T-helper 1 cell treated with Interleukin-12 subunit alpha and Interleukin-12 subunit beta and Interleukin-4 antibody, amounts not matched to agents 30 μg/mL and 1 μg/mL, for 36 hours (primary cell): ENCODE results near the gene TAAR1.
A peak's percentile ranks its signal among the peaks of the same experiment; 100 is the strongest.
"Not testable (repeated sequence)": the region's sequence is repeated elsewhere in the genome, so short reads cannot be mapped to it uniquely, and the experiment has no call there.

ENCODE experiments used
- H3K27ac Mint-ChIP-seq: one replicate; pipeline ENCODE4 v1.8.0; 2021; ENCODE audit warnings: mild to moderate bottlenecking, mixed read lengths
- H3K27me3 Mint-ChIP-seq: one replicate; pipeline ENCODE4 v1.8.0; 2021; ENCODE audit warnings: low read depth, mixed read lengths
- H3K36me3 Mint-ChIP-seq: one replicate; pipeline ENCODE4 v1.8.0; 2021; ENCODE audit warnings: low read depth, mixed read lengths
- H3K4me1 Mint-ChIP-seq: one replicate; pipeline ENCODE4 v1.8.0; 2021; ENCODE audit warnings: low read depth, mixed read lengths
- H3K4me3 Mint-ChIP-seq: one replicate; pipeline ENCODE4 v1.8.0; 2021; ENCODE audit warnings: mild to moderate bottlenecking, moderate library complexity, mixed read lengths
- H3K9me3 Mint-ChIP-seq: one replicate; pipeline ENCODE4 v1.8.0; 2021; ENCODE audit warnings: mixed read lengths

Gene TAAR1

DNA sequence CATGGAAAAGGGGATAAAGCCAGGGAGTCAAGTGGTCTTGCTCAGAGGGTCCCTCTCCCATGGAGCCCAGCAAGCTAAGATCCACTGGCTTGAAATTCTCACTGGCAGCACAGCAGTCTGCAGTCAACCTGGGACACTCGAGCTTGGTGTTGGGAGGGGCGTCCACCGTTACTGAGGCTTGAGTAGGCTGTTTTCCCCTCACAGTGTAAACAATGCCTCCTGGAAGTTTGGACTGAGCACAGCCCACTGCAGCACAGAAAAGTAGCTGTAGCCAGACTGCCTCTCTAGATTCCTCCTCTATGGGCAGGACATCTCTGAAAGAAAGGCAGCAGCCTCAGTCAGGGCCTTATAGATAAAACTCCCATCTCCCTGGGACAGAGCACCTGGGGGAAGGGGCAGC lies 23.7 kb downstream of the TAAR1 start:
- H3K4me3 Mint-ChIP-seq, H3K27ac Mint-ChIP-seq, H3K4me1 Mint-ChIP-seq, H3K36me3 Mint-ChIP-seq, H3K9me3 Mint-ChIP-seq: not testable (repeated sequence)
- H3K27me3 Mint-ChIP-seq, result peaks cover 45% of the 10 kb centered on the region

DNA sequence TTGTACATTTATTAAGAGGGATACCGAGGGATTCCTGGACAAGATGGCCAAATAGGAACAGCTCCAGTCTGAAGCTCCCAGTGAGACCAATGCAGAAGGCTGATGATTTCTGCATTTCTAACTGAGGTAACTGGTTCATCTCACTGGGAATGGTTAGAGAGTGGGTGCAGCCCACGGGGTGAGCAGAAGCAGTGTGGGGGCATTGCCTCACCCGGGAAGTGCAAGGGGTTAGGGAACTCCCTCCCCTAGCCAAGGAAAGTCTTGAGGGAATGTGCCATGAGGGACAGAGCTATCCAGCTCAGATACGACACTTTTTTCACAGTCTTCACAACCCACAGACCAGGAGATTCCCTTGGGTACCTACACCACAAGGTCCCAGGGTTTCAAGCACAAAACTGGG lies 24.2 kb downstream of the TAAR1 start:
- H3K4me3 Mint-ChIP-seq, result no peak overlapping the region
- H3K27ac Mint-ChIP-seq, result no peak overlapping the region
- no peaks in the 10 kb centered on the region for H3K4me1 Mint-ChIP-seq
- no peaks in the 10 kb centered on the region for H3K36me3 Mint-ChIP-seq
- peaks cover 42% of the 10 kb centered on the region for H3K27me3 Mint-ChIP-seq
- no peaks in the 10 kb centered on the region for H3K9me3 Mint-ChIP-seq

DNA sequence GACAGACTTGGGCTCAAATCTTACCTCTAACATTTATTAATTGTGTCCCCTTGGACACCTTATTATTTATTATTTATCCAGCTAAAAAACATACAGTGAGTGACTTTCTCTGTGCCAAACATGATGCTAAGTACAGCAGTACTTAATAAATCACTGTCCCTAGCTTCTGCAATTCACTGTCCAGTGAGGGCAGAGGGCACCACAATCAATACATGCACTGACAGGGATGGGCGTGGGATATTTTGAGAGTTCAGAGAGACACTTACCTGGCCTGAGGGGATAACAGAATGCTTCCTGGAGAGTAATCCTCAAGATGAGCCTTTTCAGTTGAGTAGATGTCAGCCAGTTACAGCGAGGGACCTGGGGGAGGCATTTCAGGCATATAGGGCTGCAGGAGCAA lies 25.6 kb downstream of the TAAR1 start:
- H3K4me3 Mint-ChIP-seq, result no peak overlapping the region
- H3K27me3 Mint-ChIP-seq, result peaks cover 40% of the 10 kb centered on the region
- H3K27ac Mint-ChIP-seq, result no peak overlapping the region
- no peaks in the 10 kb centered on the region for H3K9me3 Mint-ChIP-seq
- no peaks in the 10 kb centered on the region for H3K36me3 Mint-ChIP-seq
- no peaks in the 10 kb centered on the region for H3K4me1 Mint-ChIP-seq

DNA sequence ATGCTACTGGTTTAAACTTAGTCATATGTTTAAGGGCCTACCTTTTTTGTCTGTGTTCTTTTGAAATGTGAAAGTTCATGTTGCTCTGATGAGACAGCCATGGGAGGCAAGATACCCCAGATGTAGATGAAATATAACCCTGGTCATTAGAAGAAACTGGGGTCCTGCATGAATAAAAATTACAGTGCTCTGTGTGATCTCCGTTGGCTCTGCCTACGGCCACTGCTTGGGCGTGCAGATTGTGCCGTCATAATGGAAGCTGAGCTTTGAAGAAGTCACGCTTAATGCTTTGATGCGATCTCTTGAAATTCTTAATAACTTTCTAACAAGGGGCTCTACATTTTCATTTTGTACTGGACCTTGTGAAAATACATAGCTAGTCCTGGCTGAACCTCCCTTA lies 34.8 kb downstream of the TAAR1 start, which contains the start of gene TAAR2:
TAAR2 (minus strand) TSS at position 101 of the 400 bp plus-strand sequence; CDS start at position 101, 0 bp downstream.
- no peak within 1 kb of the TSS for H3K4me3 Mint-ChIP-seq
- peaks cover 36% of the 10 kb centered on the region for H3K27me3 Mint-ChIP-seq
- no peaks in the 10 kb centered on the region for H3K36me3 Mint-ChIP-seq

DNA sequence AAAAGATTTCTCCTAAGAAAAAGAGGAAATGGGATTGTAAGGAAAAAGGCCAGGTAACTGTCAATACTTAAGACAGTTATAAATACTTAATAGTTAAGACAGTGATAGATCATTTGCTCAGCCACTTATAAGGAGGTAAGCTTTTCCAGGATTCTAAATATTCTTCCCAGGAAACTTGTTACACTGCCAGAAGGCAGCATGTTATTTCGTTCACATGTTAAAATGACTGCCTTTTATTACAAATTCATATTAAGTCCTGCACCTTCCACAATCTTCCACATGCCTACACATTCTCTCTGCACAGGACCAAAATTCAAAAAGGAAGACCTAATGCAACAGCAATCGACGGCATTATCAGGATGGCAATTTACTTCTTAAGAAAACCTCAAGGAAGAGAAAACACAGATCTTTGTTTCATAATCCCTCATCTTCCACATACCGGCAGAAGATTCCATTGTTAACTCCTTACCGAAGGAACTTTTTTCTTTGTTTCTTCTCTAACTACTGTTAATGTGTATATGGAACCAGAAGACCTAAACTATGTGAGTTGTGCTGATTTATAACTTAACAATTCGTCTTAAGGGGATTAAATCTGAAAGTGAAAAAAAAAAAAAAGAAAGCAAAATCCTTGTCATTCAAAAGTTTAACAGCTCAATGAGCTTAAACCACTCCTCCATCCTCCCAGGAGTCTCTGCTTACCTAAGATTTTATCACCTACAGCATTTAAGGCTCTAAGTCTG lies 35.7 kb downstream of the TAAR1 start:
- H3K27me3 Mint-ChIP-seq, result peaks cover 33% of the 10 kb centered on the region
- no peak overlapping the region for H3K4me3 Mint-ChIP-seq
- no peaks in the 10 kb centered on the region for H3K36me3 Mint-ChIP-seq
- no peaks in the 10 kb centered on the region for H3K9me3 Mint-ChIP-seq
- no peaks in the 10 kb centered on the region for H3K4me1 Mint-ChIP-seq
- no peak overlapping the region for H3K27ac Mint-ChIP-seq

More for the DNA sequence above, 34.8 kb downstream of the TAAR1 start, which contains the start of gene TAAR2:
- no peaks in the 10 kb centered on the region for H3K4me1 Mint-ChIP-seq
- no peak within 1 kb of the TSS for H3K27ac Mint-ChIP-seq
- H3K9me3 Mint-ChIP-seq, result no peaks in the 10 kb centered on the region

DNA sequence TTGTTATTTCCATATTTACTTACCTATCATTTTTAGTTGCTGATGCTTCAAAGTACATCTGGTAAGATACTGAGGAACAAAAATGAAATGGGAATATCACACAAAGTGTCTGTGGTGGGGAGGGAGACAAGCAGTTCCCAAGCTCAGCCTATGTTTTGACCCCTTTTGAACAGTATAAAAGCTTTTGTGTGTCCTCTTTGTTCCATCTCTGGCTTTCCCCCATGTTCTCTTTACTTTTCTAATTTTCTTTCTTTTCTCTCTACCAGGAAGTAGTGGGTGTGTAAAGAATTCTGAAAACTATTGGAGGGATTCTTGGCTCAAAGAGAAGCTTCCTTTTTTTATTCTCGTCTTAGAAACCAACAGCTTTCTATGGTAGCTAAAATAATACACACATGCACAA lies 42.3 kb downstream of the TAAR1 start:
- Mint-ChIP-seq H3K4me3 (no peak overlapping the region), H3K9me3 (no peaks in the 10 kb centered on the region), H3K27ac (no peak overlapping the region), H3K27me3 (peaks cover 23% of the 10 kb centered on the region), H3K36me3 (no peaks in the 10 kb centered on the region), H3K4me1 (peaks cover 8% of the 10 kb centered on the region)

DNA sequence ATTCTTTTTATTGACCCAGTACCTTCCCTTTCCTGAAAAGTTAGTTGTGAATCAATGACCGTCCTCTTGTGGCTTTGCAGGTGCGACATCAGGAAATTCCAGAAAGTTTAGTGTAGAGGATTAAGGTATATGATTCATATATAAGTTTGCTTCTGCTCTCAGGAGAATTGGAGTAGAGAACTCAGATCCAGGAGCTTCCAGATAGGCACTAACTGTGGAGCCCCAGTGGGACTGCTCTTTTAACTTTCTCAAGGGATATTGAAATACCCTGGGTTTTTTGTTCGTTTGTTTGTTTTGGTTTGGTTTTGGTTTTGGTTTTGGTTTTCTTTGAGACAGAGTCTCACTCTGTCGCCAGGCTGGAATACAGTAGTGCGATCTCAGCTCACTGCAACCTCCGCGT lies 44.4 kb downstream of the TAAR1 start:
- Mint-ChIP-seq H3K4me1 (peaks cover 8% of the 10 kb centered on the region), H3K27ac (no peak overlapping the region), H3K36me3 (no peaks in the 10 kb centered on the region)

DNA sequence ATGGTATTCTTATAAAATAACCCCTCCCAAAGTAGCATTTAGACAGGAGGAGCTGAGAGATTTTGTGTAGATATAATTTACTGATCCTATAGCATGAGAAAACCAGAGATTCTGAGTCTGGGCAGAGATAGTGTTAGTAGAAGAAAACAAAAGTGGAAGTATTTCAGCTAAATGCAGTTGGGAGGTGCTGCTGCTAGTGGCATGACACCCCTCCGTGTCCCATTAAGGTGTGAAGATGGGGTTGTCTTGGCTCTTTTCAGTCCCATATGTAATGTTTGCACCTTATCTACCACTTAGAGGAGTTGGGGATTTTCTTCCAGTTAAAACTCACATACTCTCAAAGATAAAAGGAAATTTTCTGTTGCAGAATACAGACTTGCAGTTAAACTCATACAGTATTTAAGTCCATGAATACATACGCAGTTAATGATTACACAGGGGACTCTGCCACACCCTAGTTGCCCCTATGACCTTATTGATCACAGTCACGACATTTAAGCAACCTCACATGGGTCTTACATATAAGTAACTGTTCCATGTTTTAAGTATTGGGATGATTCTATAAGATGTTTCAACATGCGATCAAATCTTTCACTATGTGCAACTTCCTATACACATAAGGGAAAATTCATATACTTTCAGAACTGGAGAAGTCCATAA lies 46.4 kb downstream of the TAAR1 start:
- no peaks in the 10 kb centered on the region for H3K36me3 Mint-ChIP-seq
- H3K9me3 Mint-ChIP-seq, result no peaks in the 10 kb centered on the region
- H3K27ac Mint-ChIP-seq, result no peak overlapping the region
- H3K4me3 Mint-ChIP-seq, result no peak overlapping the region
- peaks cover 8% of the 10 kb centered on the region for H3K4me1 Mint-ChIP-seq
- peaks cover 10% of the 10 kb centered on the region for H3K27me3 Mint-ChIP-seq

More for the DNA sequence above, 44.4 kb downstream of the TAAR1 start:
- peak overlapping the region; percentile 29 for H3K4me3 Mint-ChIP-seq
- H3K27me3 Mint-ChIP-seq, result peaks cover 17% of the 10 kb centered on the region
- H3K9me3 Mint-ChIP-seq, result no peaks in the 10 kb centered on the region

DNA sequence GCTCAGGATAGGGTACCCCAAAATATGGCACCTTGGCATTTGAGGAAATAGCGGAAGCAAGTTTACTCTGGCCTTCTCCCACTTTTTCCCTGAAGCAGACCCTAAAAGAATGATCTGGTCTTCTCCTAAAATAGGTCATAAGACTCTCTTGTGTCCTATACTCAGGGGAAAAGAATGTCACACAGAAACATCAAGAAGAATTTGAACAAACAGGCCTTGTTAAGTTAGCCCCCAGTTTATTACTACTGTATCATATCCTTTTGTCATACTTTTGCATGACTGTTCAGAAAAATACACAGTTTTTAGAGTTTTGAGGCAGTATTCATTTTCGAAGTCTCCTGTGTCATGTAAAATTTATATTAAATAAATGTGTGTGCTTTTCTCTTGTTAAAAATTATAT lies 47.4 kb downstream of the TAAR1 start:
- Mint-ChIP-seq H3K27me3 (peaks cover 9% of the 10 kb centered on the region), H3K9me3 (no peaks in the 10 kb centered on the region), H3K4me3 (no peak overlapping the region), H3K4me1 (peaks cover 8% of the 10 kb centered on the region), H3K27ac (no peak overlapping the region), H3K36me3 (no peaks in the 10 kb centered on the region)

DNA sequence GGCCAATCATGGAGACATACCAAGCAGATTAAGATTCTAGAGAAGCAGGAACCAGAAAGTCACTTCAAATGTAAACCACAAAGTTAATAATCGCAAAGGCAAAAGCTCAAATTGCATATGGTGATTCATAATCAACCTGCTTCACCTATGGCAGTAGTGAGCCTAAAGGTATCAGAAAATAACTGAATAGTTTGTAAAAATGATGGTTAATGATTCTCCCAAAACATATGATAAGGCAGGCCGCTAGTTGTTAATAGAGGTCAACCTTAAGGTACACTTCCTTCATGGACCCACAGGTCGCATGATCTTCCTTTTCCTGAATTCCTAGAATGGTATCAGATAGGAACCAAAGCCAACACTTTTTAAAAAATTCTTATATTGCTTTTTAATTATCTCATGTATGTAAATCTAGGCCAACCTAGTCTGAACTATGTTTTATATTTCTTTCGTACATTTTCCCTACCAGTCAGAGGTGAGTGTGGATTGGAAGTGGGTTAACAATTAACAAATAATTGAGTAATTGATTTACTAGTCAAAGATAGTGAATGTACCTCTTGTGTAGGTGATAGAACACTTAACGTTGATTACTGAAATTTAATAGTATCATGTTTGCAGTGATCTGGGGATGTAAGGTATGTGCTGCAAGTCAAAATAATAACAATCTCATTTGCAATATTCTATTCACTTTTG lies 51.3 kb downstream of the TAAR1 start:
- Mint-ChIP-seq H3K9me3 (no peaks in the 10 kb centered on the region), H3K36me3 (no peaks in the 10 kb centered on the region), H3K4me1 (peaks cover 4% of the 10 kb centered on the region), H3K27me3 (no peaks in the 10 kb centered on the region), H3K4me3 (no peak overlapping the region), H3K27ac (no peak overlapping the region)

DNA sequence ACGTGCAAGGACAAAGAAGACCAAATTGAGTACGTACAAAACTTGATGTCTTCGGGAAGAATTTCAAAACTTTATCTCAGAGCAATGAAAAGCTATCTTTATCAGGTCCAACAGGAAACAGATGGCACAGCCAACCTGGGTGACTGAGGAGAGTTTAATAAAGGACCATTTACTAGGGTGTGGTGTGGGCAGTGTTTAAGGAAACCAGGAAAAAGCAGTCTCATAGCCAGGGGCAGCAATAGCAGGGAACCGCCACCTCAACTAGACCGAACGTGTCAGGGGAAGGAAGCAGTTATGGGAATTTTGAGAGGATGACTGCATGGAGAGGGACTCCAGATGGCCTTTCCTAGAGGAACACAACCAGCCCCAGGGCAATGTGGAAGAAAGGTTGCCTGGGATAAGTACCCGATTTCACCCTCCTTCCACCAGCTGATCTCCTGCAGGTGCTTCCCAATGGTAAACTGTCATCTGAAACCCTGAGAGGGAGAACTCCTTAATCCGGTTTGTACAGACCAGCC lies 54.3 kb downstream of the TAAR1 start:
- no peaks in the 10 kb centered on the region for H3K27me3 Mint-ChIP-seq
- H3K36me3 Mint-ChIP-seq, result no peaks in the 10 kb centered on the region
- H3K9me3 Mint-ChIP-seq, result no peaks in the 10 kb centered on the region
- no peak overlapping the region for H3K4me3 Mint-ChIP-seq
- H3K27ac Mint-ChIP-seq, result no peak overlapping the region
- H3K4me1 Mint-ChIP-seq, result no peaks in the 10 kb centered on the region

DNA sequence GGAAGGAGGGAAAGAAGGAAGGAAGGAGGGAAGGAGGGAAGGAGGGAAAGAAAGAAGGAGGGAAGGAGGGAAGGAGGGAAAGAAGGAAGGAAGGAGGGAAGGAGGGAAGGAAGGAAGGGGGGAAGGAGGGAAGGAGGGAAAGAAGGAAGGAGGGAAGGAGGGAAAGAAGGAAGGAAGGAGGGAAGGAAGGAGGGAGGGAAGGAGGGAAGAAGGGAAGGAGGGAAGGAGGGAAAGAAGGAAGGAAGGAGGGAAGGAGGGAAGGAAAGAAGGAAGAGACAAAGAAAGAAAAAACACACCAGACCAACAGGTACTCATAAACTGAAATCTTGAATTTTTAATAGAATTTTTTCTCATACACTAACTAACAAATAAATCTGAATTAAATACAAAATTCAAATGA lies 58.1 kb downstream of the TAAR1 start:
- H3K27ac Mint-ChIP-seq, H3K27me3 Mint-ChIP-seq, H3K36me3 Mint-ChIP-seq, H3K4me3 Mint-ChIP-seq, H3K4me1 Mint-ChIP-seq, H3K9me3 Mint-ChIP-seq: not testable (repeated sequence)

DNA sequence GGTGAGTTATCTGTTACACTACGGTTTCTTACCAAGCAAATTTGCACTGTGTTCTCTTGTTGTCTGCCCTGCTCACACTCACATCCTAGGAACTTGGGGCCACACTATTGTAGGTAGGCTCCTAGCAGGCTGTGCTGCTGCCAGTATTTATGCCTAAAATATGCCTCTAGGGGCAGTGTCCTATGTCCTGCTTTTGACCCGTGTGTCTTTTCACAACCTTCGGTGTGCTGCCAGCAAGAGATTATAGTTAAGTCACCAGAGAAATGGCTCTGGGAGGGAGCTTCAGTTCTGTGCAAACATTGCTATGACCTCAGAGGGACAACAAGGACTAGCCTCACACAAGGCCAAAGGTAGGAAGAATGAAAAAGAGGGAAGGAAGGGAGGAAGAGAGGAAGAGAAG lies 60.5 kb downstream of the TAAR1 start:
- Mint-ChIP-seq H3K36me3 (no peaks in the 10 kb centered on the region), H3K27ac (no peak overlapping the region), H3K4me1 (no peaks in the 10 kb centered on the region), H3K4me3 (no peak overlapping the region), H3K27me3 (peaks cover 5% of the 10 kb centered on the region), H3K9me3 (no peaks in the 10 kb centered on the region)

DNA sequence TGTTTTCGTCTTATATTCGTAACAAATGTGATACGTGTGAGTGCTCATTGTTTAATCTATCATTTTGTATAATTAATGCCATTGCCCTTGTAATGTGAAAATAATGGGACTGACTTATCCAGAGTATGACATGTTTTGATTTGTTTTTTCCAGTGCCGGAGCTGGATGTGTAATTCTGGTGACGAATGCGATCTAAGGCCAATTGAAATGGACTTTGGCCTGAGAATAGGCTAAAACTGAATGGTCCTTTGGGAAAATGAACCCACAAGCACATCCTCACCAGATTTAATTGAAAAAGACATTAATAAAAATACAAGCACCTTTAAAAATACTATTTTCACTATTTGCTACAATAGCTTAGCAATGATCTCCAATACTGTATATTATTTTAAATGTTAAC lies 62.8 kb downstream of the TAAR1 start:
- H3K4me3 Mint-ChIP-seq, result no peak overlapping the region
- H3K9me3 Mint-ChIP-seq, result no peaks in the 10 kb centered on the region
- no peaks in the 10 kb centered on the region for H3K4me1 Mint-ChIP-seq
- no peak overlapping the region for H3K27ac Mint-ChIP-seq
- peaks cover 7% of the 10 kb centered on the region for H3K27me3 Mint-ChIP-seq
- H3K36me3 Mint-ChIP-seq, result no peaks in the 10 kb centered on the region
